ENCODE measurements around the gene LGALS7.

LGALS7 gene

GRCh38 chr19:38726761-38727301 is 46.5 kb downstream of the LGALS7 start:
- Histone ChIP-seq H2AFZ (ENCODE audit: low read depth) (no peak overlapping the region), H3K27ac (no peak overlapping the region), H3K9ac (no peak overlapping the region), H3K4me3 (IDR thresholded peaks at IDR 0.05; ENCODE audit: insufficient read depth, low read depth, low read length) (no peak overlapping the region), H3K4me2 (no peak overlapping the region), H3K4me1 (ENCODE audit: low read depth, poor library complexity, severe bottlenecking) (no peaks in the 10 kb centered on the region), H3K27me3 (ENCODE audit: insufficient read depth, low read depth) (no peaks in the 10 kb centered on the region), H3K36me3 (ENCODE audit: insufficient read depth) (no peaks in the 10 kb centered on the region), H4K20me1 (ENCODE audit: insufficient read depth) (no peaks in the 10 kb centered on the region), H3K79me2 (ENCODE audit: insufficient read depth, low read depth) (no peaks in the 10 kb centered on the region)
- no peak for TF ChIP-seq CTCF (conservative IDR thresholded peaks at IDR 0.05; ENCODE audit: low read depth, low read length)

GRCh38 chr19:38726284-38726673 is 47.0 kb downstream of the LGALS7 start:
- Histone ChIP-seq H2AFZ (ENCODE audit: low read depth) (no peak overlapping the region), H3K27ac (no peak overlapping the region), H3K27me3 (ENCODE audit: insufficient read depth, low read depth) (no peaks in the 10 kb centered on the region), H3K4me3 (IDR thresholded peaks at IDR 0.05; ENCODE audit: insufficient read depth, low read depth, low read length) (no peak overlapping the region), H4K20me1 (ENCODE audit: insufficient read depth) (no peaks in the 10 kb centered on the region), H3K9ac (no peak overlapping the region), H3K79me2 (ENCODE audit: insufficient read depth, low read depth) (no peaks in the 10 kb centered on the region), H3K36me3 (ENCODE audit: insufficient read depth) (no peaks in the 10 kb centered on the region), H3K4me1 (ENCODE audit: low read depth, poor library complexity, severe bottlenecking) (no peaks in the 10 kb centered on the region), H3K4me2 (no peak overlapping the region)
- TF ChIP-seq CTCF (conservative IDR thresholded peaks at IDR 0.05; ENCODE audit: low read depth, low read length), result no peak

GRCh38 chr19:38725469-38726283 is 47.6 kb downstream of the LGALS7 start:
- H3K4me1 ChIP-seq (ENCODE audit: low read depth, poor library complexity, severe bottlenecking), result no peaks in the 10 kb centered on the region
- TF ChIP-seq CTCF (conservative IDR thresholded peaks at IDR 0.05; ENCODE audit: low read depth, low read length), result no peak
- no peaks in the 10 kb centered on the region for H4K20me1 ChIP-seq (ENCODE audit: insufficient read depth)
- H3K27me3 ChIP-seq (ENCODE audit: insufficient read depth, low read depth), result no peaks in the 10 kb centered on the region
- no peak overlapping the region for H3K4me3 ChIP-seq (IDR thresholded peaks at IDR 0.05; ENCODE audit: insufficient read depth, low read depth, low read length)
- no peaks in the 10 kb centered on the region for H3K36me3 ChIP-seq (ENCODE audit: insufficient read depth)
- no peaks in the 10 kb centered on the region for H3K79me2 ChIP-seq (ENCODE audit: insufficient read depth, low read depth)
- no peak overlapping the region for H2AFZ ChIP-seq (ENCODE audit: low read depth)
- H3K4me2 ChIP-seq, result no peak overlapping the region
- no peak overlapping the region for H3K27ac ChIP-seq
- no peak overlapping the region for H3K9ac ChIP-seq

- H3K4me1 ChIP-seq (ENCODE audit: low read depth, poor library complexity, severe bottlenecking), result no peaks in the 10 kb centered on the region
- no peak overlapping the region for H2AFZ ChIP-seq (ENCODE audit: low read depth)
Observed at GRCh38 chr19:38723990-38724854, 49.1 kb downstream of the LGALS7 start.

More at GRCh38 chr19:38723990-38724854, 49.1 kb downstream of the LGALS7 start:
- H3K36me3 ChIP-seq (ENCODE audit: insufficient read depth), result no peaks in the 10 kb centered on the region
- H3K4me3 ChIP-seq (IDR thresholded peaks at IDR 0.05; ENCODE audit: insufficient read depth, low read depth, low read length), result no peak overlapping the region
- H3K79me2 ChIP-seq (ENCODE audit: insufficient read depth, low read depth), result no peaks in the 10 kb centered on the region
- no peak overlapping the region for H3K4me2 ChIP-seq
- H3K27me3 ChIP-seq (ENCODE audit: insufficient read depth, low read depth), result no peaks in the 10 kb centered on the region
- no peak overlapping the region for H3K27ac ChIP-seq
- TF ChIP-seq CTCF (conservative IDR thresholded peaks at IDR 0.05; ENCODE audit: low read depth, low read length), result no peak
- no peaks in the 10 kb centered on the region for H4K20me1 ChIP-seq (ENCODE audit: insufficient read depth)
- H3K9ac ChIP-seq, result no peak overlapping the region
